ENCODE data around the gene BCKDHA. TPM values are rescaled to one million over a fixed set of nuclear protein-coding genes. Genes with fewer than 3 reads are reported as not detected.

The BCKDHA gene
- total and polyA plus RNA-seq, 9 of the 15 experiments (the other 6 are each of a cell fraction or from before 2014, with no cell fraction given): 4.5 to 52.5 (median 14.1) TPM

GRCh38 chr19:41353466-41354342 lies 43.9 kb upstream of the BCKDHA start, which contains the start of gene TGFB1 (continued):
- TF ChIP-seq ZNF318 (IDR thresholded peaks at IDR 0.05; ENCODE audit: borderline replicate concordance in 1 of 2, low read depth in 1 of 2) (no peak), YBX1 (IDR thresholded peaks at IDR 0.05) (no peak), GABPA (tag; conservative IDR thresholded peaks at IDR 0.05; ENCODE audit: low read depth) (peak; percentile 58; the same call in 1 of the 2 replicates), HNRNPLL (IDR thresholded peaks at IDR 0.05; ENCODE audit: low read depth, low read length, poor library complexity, severe bottlenecking) (peak; percentile 28), ARID4B (CRISPR knock-in tag; IDR thresholded peaks at IDR 0.05) (no peak), ATF1 (CRISPR knock-in tag; IDR thresholded peaks at IDR 0.05) (no peak), ATF1 (tag; IDR thresholded peaks at IDR 0.05) (no peak), NR4A1 (CRISPR knock-in tag; IDR thresholded peaks at IDR 0.05) (no peak), NR4A1 (tag; IDR thresholded peaks at IDR 0.05) (no peak), PTRF (tag; IDR thresholded peaks at IDR 0.05) (no peak), SRSF1 (IDR thresholded peaks at IDR 0.05; ENCODE audit: low read depth, low read length) (0 out of 2 replicates have a peak, but pooled peaks have one; percentile 74), PHB (CRISPR knock-in tag; IDR thresholded peaks at IDR 0.05) (no peak), KDM2B (CRISPR knock-in tag; IDR thresholded peaks at IDR 0.05) (no peak; the same call in 1 of the 2 replicates), ZNF444 (CRISPR knock-in tag; IDR thresholded peaks at IDR 0.05) (no peak), POLR3G (IDR thresholded peaks at IDR 0.05; ENCODE audit: extremely low read depth, insufficient read length, insufficient replicate concordance) (no peak)

Data from K562 (cell line).